GM23338 (cell line): Measurements from ENCODE around the gene LRMDA. TPM values are rescaled to one million over a fixed set of nuclear protein-coding genes. Genes with fewer than 3 reads are reported as not detected.

Experiments used
- ATAC-seq: fragments of 200-7000 bp; cut with Tn5 transposase; 3 replicates; pipeline ENCODE4 v1.9.1; 2020
- DNase-seq: peaks from one replicate; pipeline ENCODE4 v3.0.0-alpha.2; 2015; ENCODE audit warnings: low spot score
- H2AFZ ChIP-seq: fragments of 200-600 bp; sonication (generic); 2 replicates; pipeline ENCODE4 v1.8.0; 2016; ENCODE audit warnings: antibody characterized with exemption, mild to moderate bottlenecking, moderate library complexity
- H3F3A ChIP-seq: fragments of 200-600 bp; sonication (generic); replicated peaks from 2 replicates; pipeline ENCODE4 v1.8.0; 2017; ENCODE audit warnings: antibody characterized with exemption, mixed run types, low read depth
- H3K27ac ChIP-seq: fragments of 200-600 bp; sonication (generic); 2 replicates; pipeline ENCODE4 v1.6.1; 2016; ENCODE audit warnings: low read depth
- H3K27me3 ChIP-seq: fragments of 200-600 bp; sonication (generic); 2 replicates; pipeline ENCODE4 v1.8.0; 2016; ENCODE audit warnings: mild to moderate bottlenecking, mixed run types, moderate library complexity; ENCODE audit not compliant: insufficient read depth
- H3K36me3 ChIP-seq: fragments of 200-600 bp; sonication (generic); 2 replicates; pipeline ENCODE4 v1.8.0; 2016; ENCODE audit warnings: mild to moderate bottlenecking; ENCODE audit not compliant: insufficient read depth
- H3K4me1 ChIP-seq: fragments of 200-600 bp; sonication (generic); 2 replicates; pipeline ENCODE4 v1.8.0; 2016; ENCODE audit warnings: mild to moderate bottlenecking, moderate library complexity; ENCODE audit not compliant: insufficient read depth
- H3K4me2 ChIP-seq: fragments of 200-600 bp; sonication (generic); 2 replicates; pipeline ENCODE4 v1.7.1; 2017; ENCODE audit warnings: mixed run types
- H3K4me3 ChIP-seq: fragments of 200-600 bp; sonication (generic); 2 replicates; pipeline ENCODE4 v1.6.1; 2016; ENCODE audit warnings: mixed run types
- H3K79me2 ChIP-seq: fragments of 200-600 bp; sonication (generic); replicated peaks from 2 replicates; pipeline ENCODE4 v1.8.0; 2017; ENCODE audit warnings: mild to moderate bottlenecking; ENCODE audit not compliant: insufficient read depth
- H3K9me2 ChIP-seq: fragments of 200-600 bp; sonication (generic); 2 replicates; pipeline ENCODE4 v1.8.0; 2017; ENCODE audit not compliant: insufficient read depth
- H4K20me1 ChIP-seq: fragments of 200-600 bp; sonication (generic); replicated peaks from 2 replicates; pipeline ENCODE4 v1.8.0; 2017; ENCODE audit warnings: mild to moderate bottlenecking; ENCODE audit not compliant: insufficient read depth
- H3K27ac Mint-ChIP-seq: 2 replicates; pipeline ENCODE4 v1.8.0; 2020; ENCODE audit warnings: inconsistent platforms, mild to moderate bottlenecking, moderate library complexity, mixed read lengths
- H3K27me3 Mint-ChIP-seq: 3 replicates; pipeline ENCODE4 v1.8.0; 2022; ENCODE audit warnings: low read depth, mild to moderate bottlenecking, moderate library complexity, mixed read lengths, inconsistent platforms; ENCODE audit not compliant: insufficient read depth, poor library complexity
- H3K36me3 Mint-ChIP-seq: 3 replicates; pipeline ENCODE4 v1.8.0; 2021; ENCODE audit warnings: low read depth, mild to moderate bottlenecking, inconsistent platforms, moderate library complexity, mixed read lengths
- H3K4me1 Mint-ChIP-seq: 3 replicates; pipeline ENCODE4 v1.8.0; 2020; ENCODE audit warnings: mild to moderate bottlenecking, inconsistent platforms, mixed read lengths
- H3K4me3 Mint-ChIP-seq: 3 replicates; pipeline ENCODE4 v1.8.0; 2021; ENCODE audit warnings: moderate library complexity, mild to moderate bottlenecking, inconsistent platforms, mixed read lengths
- H3K9me3 Mint-ChIP-seq: 3 replicates; pipeline ENCODE4 v1.8.0; 2020; ENCODE audit warnings: moderate library complexity, mild to moderate bottlenecking, inconsistent platforms, mixed read lengths
- CREB1 ChIP-seq: fragments of 250-450 bp; sonication (Bioruptor Pico); IDR thresholded peaks from 2 replicates; pipeline ENCODE4 v1.5.0; 2020; ENCODE audit warnings: low read depth, mild to moderate bottlenecking, moderate library complexity
- EZH2 ChIP-seq: fragments of 200-600 bp; sonication (generic); IDR thresholded peaks from one replicate; pipeline ENCODE4 v1.8.0; 2017; ENCODE audit warnings: antibody characterized with exemption, mild to moderate bottlenecking, low read depth; ENCODE audit not compliant: unreplicated experiment
- JUNB ChIP-seq: IDR thresholded peaks from one replicate; pipeline ENCODE4 v1.6.1; 2016; ENCODE audit warnings: antibody characterized with exemption; ENCODE audit not compliant: unreplicated experiment
- POLR2AphosphoS5 ChIP-seq: IDR thresholded peaks from 2 replicates; pipeline ENCODE4 v1.6.1; 2016; ENCODE audit warnings: antibody characterized with exemption, low read depth
- polyA plus RNA-seq: library from polyadenylated mRNA; unstranded; fragments of >200 nt; fragmentation: Nextera tagmentation; extraction: Ambion mirVana; gene quantifications from 2 replicates; pipeline ENCODE4 v1.2.1, GENCODE V29; 2016
- total RNA-seq: library from RNA; depleted of rRNA; stranded (reverse); fragments of >200 nt; shearing (Covaris generic); gene quantifications from 2 replicates; pipeline ENCODE4 v1.2.3, GENCODE V29; 2014
- TF ChIP-seq, protein P1 (sequence below): fragments of 250-450 bp; sonication (Bioruptor Pico); IDR thresholded peaks from 2 replicates; pipeline ENCODE4 v1.5.0; 2020; ENCODE audit warnings: mild to moderate bottlenecking, moderate library complexity
- TF ChIP-seq, protein P2 (sequence below): IDR thresholded peaks from one replicate; pipeline ENCODE4 v1.6.1; 2018; ENCODE audit warnings: antibody characterized with exemption; ENCODE audit not compliant: unreplicated experiment

LRMDA gene
- total and polyA plus RNA-seq, 2 experiments from 2014 or later, result 0.90 to 1.8 TPM

DNA sequence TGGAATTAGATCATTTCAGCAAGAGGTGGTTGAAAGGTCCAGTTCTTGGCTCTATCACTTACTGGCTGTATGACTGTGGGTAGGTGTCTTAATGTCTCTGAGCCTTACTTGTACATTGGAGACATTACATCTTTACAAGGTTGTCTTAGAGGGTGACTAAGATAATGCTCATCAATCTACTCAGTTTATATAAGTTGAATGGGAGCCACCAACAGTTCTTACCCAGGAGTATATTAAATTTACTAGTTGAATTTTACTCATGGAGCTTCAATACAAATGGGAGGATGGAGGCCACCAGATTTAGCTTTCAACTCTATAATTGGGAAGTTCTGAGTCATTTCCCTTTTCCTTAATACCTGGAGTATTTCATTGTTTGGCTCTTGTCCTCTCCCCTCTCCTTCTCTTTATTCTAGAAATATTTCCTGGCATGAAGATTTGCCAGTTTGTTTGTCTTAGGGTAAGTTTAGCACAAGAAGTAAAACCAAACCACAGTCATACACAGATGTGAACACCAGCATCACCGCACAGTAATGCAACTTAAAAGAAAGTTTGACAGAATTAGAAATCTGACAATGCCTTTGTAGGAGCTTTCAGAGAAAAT is 222.8 kb downstream of the LRMDA start (continued):
- TF ChIP-seq, protein P1, sequence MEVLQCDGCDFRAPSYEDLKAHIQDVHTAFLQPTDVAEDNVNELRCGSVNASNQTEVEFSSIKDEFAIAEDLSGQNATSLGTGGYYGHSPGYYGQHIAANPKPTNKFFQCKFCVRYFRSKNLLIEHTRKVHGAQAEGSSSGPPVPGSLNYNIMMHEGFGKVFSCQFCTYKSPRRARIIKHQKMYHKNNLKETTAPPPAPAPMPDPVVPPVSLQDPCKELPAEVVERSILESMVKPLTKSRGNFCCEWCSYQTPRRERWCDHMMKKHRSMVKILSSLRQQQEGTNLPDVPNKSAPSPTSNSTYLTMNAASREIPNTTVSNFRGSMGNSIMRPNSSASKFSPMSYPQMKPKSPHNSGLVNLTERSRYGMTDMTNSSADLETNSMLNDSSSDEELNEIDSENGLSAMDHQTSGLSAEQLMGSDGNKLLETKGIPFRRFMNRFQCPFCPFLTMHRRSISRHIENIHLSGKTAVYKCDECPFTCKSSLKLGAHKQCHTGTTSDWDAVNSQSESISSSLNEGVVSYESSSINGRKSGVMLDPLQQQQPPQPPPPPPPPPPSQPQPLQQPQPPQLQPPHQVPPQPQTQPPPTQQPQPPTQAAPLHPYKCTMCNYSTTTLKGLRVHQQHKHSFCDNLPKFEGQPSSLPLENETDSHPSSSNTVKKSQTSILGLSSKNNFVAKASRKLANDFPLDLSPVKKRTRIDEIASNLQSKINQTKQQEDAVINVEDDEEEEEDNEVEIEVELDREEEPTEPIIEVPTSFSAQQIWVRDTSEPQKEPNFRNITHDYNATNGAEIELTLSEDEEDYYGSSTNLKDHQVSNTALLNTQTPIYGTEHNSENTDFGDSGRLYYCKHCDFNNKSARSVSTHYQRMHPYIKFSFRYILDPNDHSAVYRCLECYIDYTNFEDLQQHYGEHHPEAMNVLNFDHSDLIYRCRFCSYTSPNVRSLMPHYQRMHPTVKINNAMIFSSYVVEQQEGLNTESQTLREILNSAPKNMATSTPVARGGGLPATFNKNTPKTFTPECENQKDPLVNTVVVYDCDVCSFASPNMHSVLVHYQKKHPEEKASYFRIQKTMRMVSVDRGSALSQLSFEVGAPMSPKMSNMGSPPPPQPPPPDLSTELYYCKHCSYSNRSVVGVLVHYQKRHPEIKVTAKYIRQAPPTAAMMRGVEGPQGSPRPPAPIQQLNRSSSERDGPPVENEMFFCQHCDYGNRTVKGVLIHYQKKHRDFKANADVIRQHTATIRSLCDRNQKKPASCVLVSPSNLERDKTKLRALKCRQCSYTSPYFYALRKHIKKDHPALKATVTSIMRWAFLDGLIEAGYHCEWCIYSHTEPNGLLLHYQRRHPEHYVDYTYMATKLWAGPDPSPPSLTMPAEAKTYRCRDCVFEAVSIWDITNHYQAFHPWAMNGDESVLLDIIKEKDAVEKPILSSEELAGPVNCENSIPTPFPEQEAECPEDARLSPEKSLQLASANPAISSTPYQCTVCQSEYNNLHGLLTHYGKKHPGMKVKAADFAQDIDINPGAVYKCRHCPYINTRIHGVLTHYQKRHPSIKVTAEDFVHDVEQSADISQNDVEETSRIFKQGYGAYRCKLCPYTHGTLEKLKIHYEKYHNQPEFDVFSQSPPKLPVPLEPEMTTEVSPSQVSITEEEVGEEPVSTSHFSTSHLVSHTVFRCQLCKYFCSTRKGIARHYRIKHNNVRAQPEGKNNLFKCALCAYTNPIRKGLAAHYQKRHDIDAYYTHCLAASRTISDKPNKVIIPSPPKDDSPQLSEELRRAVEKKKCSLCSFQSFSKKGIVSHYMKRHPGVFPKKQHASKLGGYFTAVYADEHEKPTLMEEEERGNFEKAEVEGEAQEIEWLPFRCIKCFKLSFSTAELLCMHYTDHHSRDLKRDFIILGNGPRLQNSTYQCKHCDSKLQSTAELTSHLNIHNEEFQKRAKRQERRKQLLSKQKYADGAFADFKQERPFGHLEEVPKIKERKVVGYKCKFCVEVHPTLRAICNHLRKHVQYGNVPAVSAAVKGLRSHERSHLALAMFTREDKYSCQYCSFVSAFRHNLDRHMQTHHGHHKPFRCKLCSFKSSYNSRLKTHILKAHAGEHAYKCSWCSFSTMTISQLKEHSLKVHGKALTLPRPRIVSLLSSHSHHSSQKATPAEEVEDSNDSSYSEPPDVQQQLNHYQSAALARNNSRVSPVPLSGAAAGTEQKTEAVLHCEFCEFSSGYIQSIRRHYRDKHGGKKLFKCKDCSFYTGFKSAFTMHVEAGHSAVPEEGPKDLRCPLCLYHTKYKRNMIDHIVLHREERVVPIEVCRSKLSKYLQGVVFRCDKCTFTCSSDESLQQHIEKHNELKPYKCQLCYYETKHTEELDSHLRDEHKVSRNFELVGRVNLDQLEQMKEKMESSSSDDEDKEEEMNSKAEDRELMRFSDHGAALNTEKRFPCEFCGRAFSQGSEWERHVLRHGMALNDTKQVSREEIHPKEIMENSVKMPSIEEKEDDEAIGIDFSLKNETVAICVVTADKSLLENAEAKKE, result no peak
- TF ChIP-seq JUNB, result no peak
- TF ChIP-seq, protein P2, sequence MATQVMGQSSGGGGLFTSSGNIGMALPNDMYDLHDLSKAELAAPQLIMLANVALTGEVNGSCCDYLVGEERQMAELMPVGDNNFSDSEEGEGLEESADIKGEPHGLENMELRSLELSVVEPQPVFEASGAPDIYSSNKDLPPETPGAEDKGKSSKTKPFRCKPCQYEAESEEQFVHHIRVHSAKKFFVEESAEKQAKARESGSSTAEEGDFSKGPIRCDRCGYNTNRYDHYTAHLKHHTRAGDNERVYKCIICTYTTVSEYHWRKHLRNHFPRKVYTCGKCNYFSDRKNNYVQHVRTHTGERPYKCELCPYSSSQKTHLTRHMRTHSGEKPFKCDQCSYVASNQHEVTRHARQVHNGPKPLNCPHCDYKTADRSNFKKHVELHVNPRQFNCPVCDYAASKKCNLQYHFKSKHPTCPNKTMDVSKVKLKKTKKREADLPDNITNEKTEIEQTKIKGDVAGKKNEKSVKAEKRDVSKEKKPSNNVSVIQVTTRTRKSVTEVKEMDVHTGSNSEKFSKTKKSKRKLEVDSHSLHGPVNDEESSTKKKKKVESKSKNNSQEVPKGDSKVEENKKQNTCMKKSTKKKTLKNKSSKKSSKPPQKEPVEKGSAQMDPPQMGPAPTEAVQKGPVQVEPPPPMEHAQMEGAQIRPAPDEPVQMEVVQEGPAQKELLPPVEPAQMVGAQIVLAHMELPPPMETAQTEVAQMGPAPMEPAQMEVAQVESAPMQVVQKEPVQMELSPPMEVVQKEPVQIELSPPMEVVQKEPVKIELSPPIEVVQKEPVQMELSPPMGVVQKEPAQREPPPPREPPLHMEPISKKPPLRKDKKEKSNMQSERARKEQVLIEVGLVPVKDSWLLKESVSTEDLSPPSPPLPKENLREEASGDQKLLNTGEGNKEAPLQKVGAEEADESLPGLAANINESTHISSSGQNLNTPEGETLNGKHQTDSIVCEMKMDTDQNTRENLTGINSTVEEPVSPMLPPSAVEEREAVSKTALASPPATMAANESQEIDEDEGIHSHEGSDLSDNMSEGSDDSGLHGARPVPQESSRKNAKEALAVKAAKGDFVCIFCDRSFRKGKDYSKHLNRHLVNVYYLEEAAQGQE, result no peak

DNA sequence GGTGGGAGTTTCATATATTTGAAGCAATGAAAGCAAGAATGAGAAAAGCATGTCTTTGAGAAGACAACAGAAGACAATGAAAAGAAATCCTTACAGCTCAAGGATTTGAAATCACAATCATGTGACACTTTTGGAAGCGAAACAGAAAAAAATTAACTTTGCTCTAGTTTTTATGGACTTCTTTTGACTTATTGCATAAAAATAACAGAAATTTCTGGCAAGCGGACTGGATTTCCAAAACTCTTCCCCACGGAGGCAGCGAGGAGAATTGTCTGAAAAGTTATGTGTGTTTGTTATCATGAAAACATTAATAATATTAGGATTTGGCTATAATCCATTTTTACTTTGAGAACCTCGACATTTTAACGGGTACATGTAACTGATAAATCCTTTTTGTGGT is 223.3 kb downstream of the LRMDA start:
- no peak overlapping the region for H3K27ac ChIP-seq
- H3K9me2 ChIP-seq, result no peaks in the 10 kb centered on the region; the same call in 1 of the 2 replicates
- DNase-seq (no peak), ATAC-seq (no peak)
- Mint-ChIP-seq H3K27me3 (no peaks in the 10 kb centered on the region), H3K36me3 (no peaks in the 10 kb centered on the region), H3K4me3 (no peak overlapping the region), H3K27ac (no peak overlapping the region), H3K4me1 (no peaks in the 10 kb centered on the region; the same call in 2 of the 3 replicates), H3K9me3 (no peaks in the 10 kb centered on the region)
- H3F3A ChIP-seq, result no peaks in the 10 kb centered on the region
- H3K4me1 ChIP-seq, result no peaks in the 10 kb centered on the region
- H2AFZ ChIP-seq, result no peak overlapping the region
- no peak overlapping the region for H3K4me2 ChIP-seq
- no peak overlapping the region for H3K4me3 ChIP-seq
- no peaks in the 10 kb centered on the region for H4K20me1 ChIP-seq
- H3K79me2 ChIP-seq, result no peaks in the 10 kb centered on the region
- no peaks in the 10 kb centered on the region for H3K36me3 ChIP-seq
- H3K27me3 ChIP-seq, result no peaks in the 10 kb centered on the region
- TF ChIP-seq POLR2AphosphoS5, result no peak
- TF ChIP-seq, protein P2, result no peak
- TF ChIP-seq EZH2, result no peak
- TF ChIP-seq CREB1 (CRISPR knock-in tag), result no peak
- no peak for TF ChIP-seq JUNB
